Lower leg skin (tissue), 3 donors: ENCODE results near the gene MT1B.

ENCODE experiments used
- POLR2A ChIP-seq, 2 donors: fragments of 450-650 bp; IDR thresholded peaks; one replicate each; pipeline ENCODE4 v1.6.1; 2016 to 2017; ENCODE audit warnings: antibody characterized with exemption in 2 of 2, mild to moderate bottlenecking in 1 of 2, moderate library complexity in 1 of 2
- TF ChIP-seq, protein P1 (sequence below), 3 donors: fragments of 450-650 bp; IDR thresholded peaks; one replicate each; pipeline ENCODE4 v1.5.1; 2016; ENCODE audit warnings: antibody characterized with exemption in 3 of 3, mild to moderate bottlenecking in 3 of 3, moderate library complexity in 2 of 3

DNA sequence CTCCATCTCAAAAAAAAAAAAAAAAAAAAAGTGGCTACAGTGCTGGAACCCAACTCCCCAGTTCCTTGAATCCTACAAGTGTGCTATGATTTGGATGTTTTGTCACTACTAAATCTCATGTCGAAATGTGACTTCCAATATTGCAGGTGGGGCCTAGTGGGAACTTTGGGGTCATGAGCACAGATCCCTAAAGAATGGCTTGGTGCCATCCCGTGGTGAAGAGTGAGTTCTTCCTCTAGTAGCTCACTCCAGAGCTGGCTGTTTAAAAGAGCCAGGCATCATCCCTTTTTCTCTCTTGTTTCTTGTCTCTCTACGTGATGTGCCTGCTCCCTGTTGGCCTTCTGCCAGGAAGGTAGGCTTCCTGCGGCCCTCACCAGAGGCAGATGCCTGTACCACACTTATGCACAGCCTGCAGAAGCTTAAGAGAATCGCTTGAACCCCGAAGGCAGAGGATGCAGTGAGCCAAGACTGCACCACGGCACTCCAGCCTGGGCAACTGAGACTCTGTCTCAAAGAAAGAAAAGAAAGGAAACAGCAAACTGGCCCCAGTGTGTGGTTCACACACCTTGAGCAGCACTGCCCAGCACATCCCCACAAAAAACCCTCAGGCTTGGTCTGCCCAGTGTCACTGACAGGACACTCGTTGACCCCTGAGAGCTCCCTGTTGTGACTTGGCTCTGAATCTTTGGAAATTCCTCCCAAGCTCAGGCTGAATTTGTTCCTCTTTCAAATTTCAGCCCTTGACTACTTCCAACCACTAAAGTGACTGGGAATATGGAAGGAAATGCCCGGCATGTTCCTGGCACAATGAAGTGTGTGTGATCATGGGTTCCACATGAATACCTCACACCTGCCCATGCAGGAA is 23.0 kb upstream of the MT1B start:
- TF ChIP-seq, protein P1, sequence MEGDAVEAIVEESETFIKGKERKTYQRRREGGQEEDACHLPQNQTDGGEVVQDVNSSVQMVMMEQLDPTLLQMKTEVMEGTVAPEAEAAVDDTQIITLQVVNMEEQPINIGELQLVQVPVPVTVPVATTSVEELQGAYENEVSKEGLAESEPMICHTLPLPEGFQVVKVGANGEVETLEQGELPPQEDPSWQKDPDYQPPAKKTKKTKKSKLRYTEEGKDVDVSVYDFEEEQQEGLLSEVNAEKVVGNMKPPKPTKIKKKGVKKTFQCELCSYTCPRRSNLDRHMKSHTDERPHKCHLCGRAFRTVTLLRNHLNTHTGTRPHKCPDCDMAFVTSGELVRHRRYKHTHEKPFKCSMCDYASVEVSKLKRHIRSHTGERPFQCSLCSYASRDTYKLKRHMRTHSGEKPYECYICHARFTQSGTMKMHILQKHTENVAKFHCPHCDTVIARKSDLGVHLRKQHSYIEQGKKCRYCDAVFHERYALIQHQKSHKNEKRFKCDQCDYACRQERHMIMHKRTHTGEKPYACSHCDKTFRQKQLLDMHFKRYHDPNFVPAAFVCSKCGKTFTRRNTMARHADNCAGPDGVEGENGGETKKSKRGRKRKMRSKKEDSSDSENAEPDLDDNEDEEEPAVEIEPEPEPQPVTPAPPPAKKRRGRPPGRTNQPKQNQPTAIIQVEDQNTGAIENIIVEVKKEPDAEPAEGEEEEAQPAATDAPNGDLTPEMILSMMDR (IDR thresholded peaks at IDR 0.05): no peak
- TF ChIP-seq POLR2A (IDR thresholded peaks at IDR 0.05): no peak
